Testis (tissue), 3 donors: ENCODE data around the gene MAGEA12. TPM values are rescaled to one million over a fixed set of nuclear protein-coding genes. Genes with fewer than 3 reads are reported as not detected.
"Not testable (repeated sequence)": the region's sequence is repeated elsewhere in the genome, so short reads cannot be mapped to it uniquely, and the experiment has no call there.

Experiments
- DNase-seq: peaks from one replicate; pipeline ENCODE4 v3.0.0-alpha.2; 2019
- H3K27ac ChIP-seq, 2 donors: fragments of 200-600 bp; sonication (generic); one replicate each; pipeline ENCODE4 v1.5.1; 2019
- H3K27me3 ChIP-seq: fragments of 200-600 bp; sonication (generic); one replicate; pipeline ENCODE4 v1.5.1; 2019
- H3K36me3 ChIP-seq: fragments of 200-600 bp; sonication (generic); one replicate; pipeline ENCODE4 v1.5.1; 2017; ENCODE audit warnings: low read depth; ENCODE audit errors: missing control alignments
- H3K4me1 ChIP-seq: fragments of 200-600 bp; sonication (generic); one replicate; pipeline ENCODE4 v1.5.1; 2019
- H3K4me3 ChIP-seq, 2 donors: fragments of 200-600 bp; sonication (generic); one replicate each; pipeline ENCODE4 v1.5.1; 2017 to 2019
- H3K9me3 ChIP-seq: fragments of 200-600 bp; sonication (generic); one replicate; pipeline ENCODE4 v1.5.1; 2017
- CTCF ChIP-seq, 3 experiments: fragments of 450-650 bp in 2 of 3; fragments of 200-600 bp in 1 of 3; sonication (generic) in 1 of 3; IDR thresholded peaks; one replicate each; pipeline ENCODE4 v1.5.1; 2016 to 2019; ENCODE audit warnings: antibody characterized with exemption in 3 of 3, mild to moderate bottlenecking in 2 of 3, moderate library complexity in 1 of 3
- POLR2A ChIP-seq: fragments of 450-650 bp; IDR thresholded peaks from one replicate; pipeline ENCODE4 v1.6.1; 2017; ENCODE audit warnings: antibody characterized with exemption, mild to moderate bottlenecking, moderate library complexity
- WGBS, 2 donors: methylation state at CpG; one replicate each; pipeline ENCODE4 v1.1.5; 2018; 5-methylcytosine and 5-hydroxymethylcytosine counted together
- intact Hi-C: fragments of 100-400 bp; cut with DNase I; formaldehyde crosslinking; loops from one replicate; pipeline ENCODE4 v1.15.1; 2023; ENCODE audit warnings: low total_unique reads
- polyA plus RNA-seq: library from polyadenylated mRNA; stranded (reverse); fragments of 350-450 nt; fragmentation: Illumina TruSeq; extraction: RNeasy Lipid Tissue Mini Kit (QIAGEN cat#74804); gene quantifications from one replicate; pipeline ENCODE4 v1.2.3, GENCODE V29; 2014; ENCODE audit warnings: low read depth, low replicate concordance; ENCODE audit not compliant: insufficient read depth
- total RNA-seq, 2 donors: library from RNA; depleted of rRNA; stranded (reverse); fragments of >200 nt; gene quantifications; one replicate each; pipeline ENCODE4 v1.2.3, GENCODE V29; 2016

MAGEA12 gene
- total and polyA plus RNA-seq, 3 donors from 2014 or later = 5.6 to 11.4 (median 8.9) TPM

- no peaks in the 10 kb centered on the region for H3K27me3 ChIP-seq
- no peaks in the 10 kb centered on the region for H3K9me3 ChIP-seq
- H3K36me3 ChIP-seq = no peaks in the 10 kb centered on the region
- no peak overlapping the region for H3K27ac ChIP-seq
- intact Hi-C loops = no loop called here
- no peaks in the 10 kb centered on the region for H3K4me1 ChIP-seq
- WGBS, 2 donors = 88 to 93% methylated on average over 4 to 7 of the region's 7 CpGs
- DNase-seq = no peak
- no peak overlapping the region for H3K4me3 ChIP-seq
- TF ChIP-seq POLR2A (no peak), CTCF (IDR thresholded peaks at IDR 0.05) (no peak)
Observed at GRCh38 chrX:152725409-152725808, 8.1 kb upstream of the MAGEA12 start.

- DNase-seq, H3K4me1 ChIP-seq, H3K27me3 ChIP-seq, intact Hi-C loops, H3K4me3 ChIP-seq, H3K27ac ChIP-seq, H3K9me3 ChIP-seq, H3K36me3 ChIP-seq: not testable (repeated sequence)
- WGBS, 2 donors = 69 to 87% methylated on average over 9 of the region's 22 CpGs
Observed at GRCh38 chrX:152734143-152734858, 744 bp downstream of the MAGEA12 start.

- no peaks in the 10 kb centered on the region for H3K36me3 ChIP-seq
- H3K4me3 ChIP-seq = no peak overlapping the region
- no peak for DNase-seq
- no peaks in the 10 kb centered on the region for H3K4me1 ChIP-seq
- intact Hi-C loops = no loop called here
- H3K27me3 ChIP-seq = no peaks in the 10 kb centered on the region
- no peak for TF ChIP-seq CTCF (IDR thresholded peaks at IDR 0.05)
- TF ChIP-seq POLR2A = no peak
- H3K9me3 ChIP-seq = no peaks in the 10 kb centered on the region
- H3K27ac ChIP-seq = no peak overlapping the region
- WGBS, 2 donors = 94% methylated on average over 2 of the region's 2 CpGs; no CpG with 5 or more reads in 1 of the 2 donors
Observed at GRCh38 chrX:152735101-152735500, 1.5 kb downstream of the MAGEA12 start.

GRCh38 chrX:152735860-152736511, 2.4 kb downstream of the MAGEA12 start:
- Histone ChIP-seq H3K36me3 (no peaks in the 10 kb centered on the region), H3K27me3 (no peaks in the 10 kb centered on the region), H3K4me1 (no peaks in the 10 kb centered on the region), H3K9me3 (no peaks in the 10 kb centered on the region), H3K27ac (no peak overlapping the region), H3K4me3 (no peak overlapping the region)
- no peak for DNase-seq
- WGBS, 2 donors = 100% methylated on average over 7 of the region's 12 CpGs; no CpG with 5 or more reads in 1 of the 2 donors
- intact Hi-C loops = no loop called here
- no peak for TF ChIP-seq CTCF (IDR thresholded peaks at IDR 0.05)
- no peak for TF ChIP-seq POLR2A

GRCh38 chrX:152736528-152736927, 3.0 kb downstream of the MAGEA12 start:
- H3K27me3 ChIP-seq, H3K36me3 ChIP-seq, intact Hi-C loops, DNase-seq, H3K4me3 ChIP-seq, H3K9me3 ChIP-seq, H3K27ac ChIP-seq, H3K4me1 ChIP-seq: not testable (repeated sequence)
- 89% methylated on average over 12 of the region's 12 CpGs; no CpG with 5 or more reads in 1 of the 2 donors for WGBS, 2 donors
